Kidney (tissue), 14 donors: ENCODE data around the gene XKR8. TPM values are rescaled to one million over a fixed set of nuclear protein-coding genes. Genes with fewer than 3 reads are reported as not detected.

Experiments
- DNase-seq, 5 donors: peaks; one replicate each; pipeline ENCODE4 v3.0.0-alpha.2; 2013 to 2020
- FAIRE-seq: peaks from 2 replicates; lab custom pipeline; 2012; peaks lifted over from hg19 to GRCh38; lab: Jason Lieb, UNC
- H3K27ac ChIP-seq, 2 donors: one replicate each; pipeline ENCODE4 v1.7.0; 2013; ENCODE audit warnings: low read depth in 2 of 2, low read length in 2 of 2, inconsistent platforms in 1 of 2
- H3K27me3 ChIP-seq: one replicate; pipeline ENCODE4 v1.7.1; 2013; ENCODE audit warnings: low read length, inconsistent platforms; ENCODE audit not compliant: control insufficient read depth, insufficient read depth
- H3K36me3 ChIP-seq, 3 donors: one replicate each; pipeline versions ENCODE4 v1.7.0 to v1.7.1; 2013; ENCODE audit warnings: low read length in 3 of 3, control low read depth in 1 of 3, inconsistent platforms in 1 of 3; ENCODE audit not compliant: insufficient read depth in 3 of 3, control insufficient read depth in 2 of 3
- H3K4me1 ChIP-seq, 3 donors: one replicate each; pipeline versions ENCODE4 v1.7.0 to v1.7.1; 2013; ENCODE audit warnings: low read length in 3 of 3, inconsistent platforms in 1 of 3, low read depth in 1 of 3; ENCODE audit not compliant: control insufficient read depth in 2 of 3, insufficient read depth in 2 of 3
- H3K4me3 ChIP-seq, 3 donors: one replicate each; pipeline versions ENCODE4 v1.7.0 to v1.8.1; 2013; ENCODE audit warnings: low read length in 3 of 3, control low read depth in 1 of 3, inconsistent platforms in 1 of 3
- H3K9ac ChIP-seq, 3 donors: one replicate each; pipeline versions ENCODE4 v1.7.0 to v1.7.1; 2013; ENCODE audit warnings: low read length in 3 of 3, control low read depth in 1 of 3, inconsistent platforms in 1 of 3
- H3K9me3 ChIP-seq, 3 donors: one replicate each; pipeline versions ENCODE4 v1.7.0 to v1.7.1; 2013; ENCODE audit warnings: low read length in 3 of 3, control low read depth in 1 of 3, inconsistent platforms in 1 of 3; ENCODE audit not compliant: control insufficient read depth in 2 of 3, insufficient read depth in 1 of 3
- intact Hi-C: fragments of 100-400 bp; cut with DNase I; formaldehyde crosslinking; loops from one replicate; pipeline ENCODE4 v1.11.1; 2022
- polyA plus RNA-seq: library from polyadenylated mRNA; stranded (reverse); fragments of 350-450 nt; fragmentation: Illumina TruSeq; extraction: RNeasy Lipid Tissue Mini Kit (QIAGEN cat#74804); gene quantifications from one replicate; pipeline ENCODE4 v1.2.3, GENCODE V29; 2014; ENCODE audit warnings: low read depth, low replicate concordance; ENCODE audit not compliant: insufficient read depth
- total RNA-seq: library from RNA; stranded (reverse); fragmentation: NEBNext Ultra II Directional; extraction: Animal tissue kit (Norgen Biotek cat#: 25700); gene quantifications from one replicate; pipeline ENCODE4 v1.2.1, GENCODE V29; 2021
- TF ChIP-seq, protein P1 (sequence below): IDR thresholded peaks from 3 replicates; pipeline ENCODE4 v1.5.1; 2012; ENCODE audit warnings: mild to moderate bottlenecking, moderate library complexity, borderline replicate concordance; ENCODE audit not compliant: insufficient read depth; ENCODE audit errors: extremely low read depth
- donor health status: control.
- donor health status: control.
- donor health status: control.
- donor health status: control.
- donor health status: control.
- donor health status: DM: yes; HTN: yes; CAD: no.
- donor health status: Normal renal cell carcinoma (clear cell type).

The XKR8 gene
- total and polyA plus RNA-seq, 2 donors from 2014 or later: 8.2 to 9.1 TPM

DNA sequence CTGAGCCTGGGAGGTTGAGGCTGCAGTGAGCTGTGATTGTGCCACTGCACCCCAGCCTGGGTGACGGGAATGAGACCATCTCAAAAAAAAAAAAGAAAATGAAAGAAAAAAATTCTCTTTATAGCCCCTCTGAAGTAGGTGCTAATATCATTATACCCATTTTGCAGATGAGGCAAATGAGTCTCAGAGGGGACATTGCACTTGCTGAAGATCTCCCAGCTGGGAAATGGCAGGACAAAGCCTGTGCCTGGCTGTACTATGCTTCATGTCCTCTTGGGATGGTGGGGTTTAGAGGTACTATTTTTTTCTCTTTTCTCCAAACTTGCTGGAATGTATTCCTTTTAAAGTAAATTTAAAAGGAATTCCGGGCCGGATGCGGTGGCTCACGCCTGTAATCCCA, 23.4 kb upstream of the XKR8 start:
- H3K27ac ChIP-seq: no peak overlapping the region
- no peaks in the 10 kb centered on the region for H3K36me3 ChIP-seq
- intact Hi-C loops: no loop called here
- no peaks in the 10 kb centered on the region for H3K9me3 ChIP-seq
- TF ChIP-seq, protein P1, sequence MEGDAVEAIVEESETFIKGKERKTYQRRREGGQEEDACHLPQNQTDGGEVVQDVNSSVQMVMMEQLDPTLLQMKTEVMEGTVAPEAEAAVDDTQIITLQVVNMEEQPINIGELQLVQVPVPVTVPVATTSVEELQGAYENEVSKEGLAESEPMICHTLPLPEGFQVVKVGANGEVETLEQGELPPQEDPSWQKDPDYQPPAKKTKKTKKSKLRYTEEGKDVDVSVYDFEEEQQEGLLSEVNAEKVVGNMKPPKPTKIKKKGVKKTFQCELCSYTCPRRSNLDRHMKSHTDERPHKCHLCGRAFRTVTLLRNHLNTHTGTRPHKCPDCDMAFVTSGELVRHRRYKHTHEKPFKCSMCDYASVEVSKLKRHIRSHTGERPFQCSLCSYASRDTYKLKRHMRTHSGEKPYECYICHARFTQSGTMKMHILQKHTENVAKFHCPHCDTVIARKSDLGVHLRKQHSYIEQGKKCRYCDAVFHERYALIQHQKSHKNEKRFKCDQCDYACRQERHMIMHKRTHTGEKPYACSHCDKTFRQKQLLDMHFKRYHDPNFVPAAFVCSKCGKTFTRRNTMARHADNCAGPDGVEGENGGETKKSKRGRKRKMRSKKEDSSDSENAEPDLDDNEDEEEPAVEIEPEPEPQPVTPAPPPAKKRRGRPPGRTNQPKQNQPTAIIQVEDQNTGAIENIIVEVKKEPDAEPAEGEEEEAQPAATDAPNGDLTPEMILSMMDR: no peak
- H3K4me3 ChIP-seq: no peak overlapping the region
- H3K9ac ChIP-seq: no peak overlapping the region
- H3K27me3 ChIP-seq: no peaks in the 10 kb centered on the region
- peaks cover 0 to 6% (median 0%) of the 10 kb centered on the region in 3 donors for H3K4me1 ChIP-seq
- DNase-seq (peak in 1 of 5 donors; percentile 23), FAIRE-seq (no peak)

GRCh38 chr1:27937524-27937836, 22.3 kb upstream of the XKR8 start:
- peak in 1 of 5 donors; percentile 12 for DNase-seq
- intact Hi-C loops: no loop called here
- Histone ChIP-seq H3K27me3 (no peaks in the 10 kb centered on the region), H3K4me3 (no peak overlapping the region), H3K9me3 (no peaks in the 10 kb centered on the region), H3K9ac (no peak overlapping the region), H3K27ac (no peak overlapping the region), H3K4me1 (peaks cover 0 to 6% (median 0%) of the 10 kb centered on the region in 3 donors), H3K36me3 (no peaks in the 10 kb centered on the region)
- no peak for FAIRE-seq
- TF ChIP-seq, protein P1: no peak

DNA sequence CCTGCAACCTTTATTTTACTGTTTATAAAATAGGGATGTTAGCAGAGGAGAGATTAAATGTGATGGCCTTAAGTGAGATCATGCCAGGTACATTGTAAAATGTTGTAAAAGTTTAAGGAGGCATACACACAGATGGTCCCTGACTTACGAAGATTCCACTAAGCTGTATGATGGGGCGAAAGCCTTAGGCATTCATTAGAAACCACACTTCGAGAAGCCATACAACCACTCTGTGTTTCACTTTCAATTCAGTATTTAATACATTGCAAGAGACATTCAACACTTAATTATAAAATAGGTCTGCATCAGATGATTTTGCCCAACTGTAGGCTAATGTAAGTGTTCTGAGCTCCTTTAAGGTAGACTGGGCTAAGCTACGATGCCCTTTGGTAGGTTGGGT, 21.3 kb upstream of the XKR8 start:
- intact Hi-C loops: no loop called here
- DNase-seq (no peak), FAIRE-seq (no peak)
- Histone ChIP-seq H3K27me3 (no peaks in the 10 kb centered on the region), H3K27ac (no peak overlapping the region), H3K4me1 (peaks cover 0 to 6% (median 0%) of the 10 kb centered on the region in 3 donors), H3K4me3 (no peak overlapping the region), H3K9ac (no peak overlapping the region), H3K36me3 (no peaks in the 10 kb centered on the region), H3K9me3 (no peaks in the 10 kb centered on the region)
- TF ChIP-seq, protein P1: no peak

- Histone ChIP-seq H3K9ac (no peak overlapping the region), H3K9me3 (no peaks in the 10 kb centered on the region), H3K4me3 (no peak overlapping the region), H3K4me1 (peaks cover 0 to 3% (median 0%) of the 10 kb centered on the region in 3 donors), H3K27ac (no peak overlapping the region), H3K36me3 (no peaks in the 10 kb centered on the region), H3K27me3 (no peaks in the 10 kb centered on the region)
- DNase-seq: no peak
- intact Hi-C loops: no loop called here
- TF ChIP-seq, protein P1: peak; percentile 24
- no peak for FAIRE-seq
Observed at GRCh38 chr1:27940297-27940696, 19.5 kb upstream of the XKR8 start.
